Activated T-cell treated with anti-CD3 and anti-CD28 coated beads for 4 hours (primary cell): Measurements from ENCODE around the gene BRD2.

ENCODE experiments used
- DNase-seq: peaks from one replicate; pipeline ENCODE4 v3.0.0-alpha.2; 2020

Gene BRD2

GRCh38 chr6:33001685-33002084 lies 33.3 kb downstream of the BRD2 start:
- DNase-seq: no peak

DNA sequence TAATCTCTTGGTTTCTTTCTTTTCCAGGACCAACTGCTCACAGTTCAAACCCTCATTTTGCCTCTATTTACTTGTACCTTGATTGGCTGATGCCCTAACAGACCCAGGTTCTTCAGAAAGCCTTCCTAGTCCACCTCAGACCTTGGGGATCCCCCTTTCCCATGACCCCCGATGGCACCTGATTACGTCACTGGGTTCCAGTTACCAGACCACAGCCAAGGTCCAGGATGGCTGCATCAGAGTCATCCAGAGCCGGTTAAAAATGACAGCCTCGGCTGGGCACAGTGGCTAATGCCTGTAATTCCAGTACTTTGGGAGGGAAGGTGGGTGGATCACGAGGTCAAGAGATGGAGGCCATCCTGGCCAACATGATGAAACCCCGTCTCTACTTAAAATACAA lies 36.5 kb downstream of the BRD2 start:
- no peak for DNase-seq

DNA sequence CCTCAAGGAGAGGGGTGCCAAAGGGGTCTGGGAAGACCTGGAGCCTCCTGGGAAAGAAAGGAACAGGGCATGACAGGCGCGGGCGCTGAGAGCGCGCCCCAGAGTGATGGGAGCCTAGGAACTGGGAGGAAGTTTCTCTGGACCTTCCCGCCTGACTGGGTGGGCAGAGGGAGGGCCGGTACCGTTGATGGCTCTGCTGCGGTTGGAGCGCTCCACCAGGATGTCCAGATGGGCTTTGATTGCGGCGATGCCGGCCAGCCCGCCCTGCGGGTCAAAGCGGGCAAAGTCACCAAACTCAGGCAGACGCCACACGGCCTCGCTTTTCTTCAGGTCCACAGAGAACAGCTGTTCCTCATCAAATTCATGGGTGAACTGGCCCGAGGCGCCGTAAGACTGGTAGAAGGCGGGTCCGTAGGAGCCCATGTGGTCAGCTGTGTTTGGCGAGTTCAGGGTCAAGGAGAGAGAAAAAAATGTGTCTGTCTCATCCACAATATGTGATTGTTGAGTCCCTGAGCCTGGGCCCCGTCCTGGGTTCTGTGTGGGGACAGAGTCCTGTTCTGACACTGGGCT lies 39.5 kb downstream of the BRD2 start:
- DNase-seq: no peak

DNA sequence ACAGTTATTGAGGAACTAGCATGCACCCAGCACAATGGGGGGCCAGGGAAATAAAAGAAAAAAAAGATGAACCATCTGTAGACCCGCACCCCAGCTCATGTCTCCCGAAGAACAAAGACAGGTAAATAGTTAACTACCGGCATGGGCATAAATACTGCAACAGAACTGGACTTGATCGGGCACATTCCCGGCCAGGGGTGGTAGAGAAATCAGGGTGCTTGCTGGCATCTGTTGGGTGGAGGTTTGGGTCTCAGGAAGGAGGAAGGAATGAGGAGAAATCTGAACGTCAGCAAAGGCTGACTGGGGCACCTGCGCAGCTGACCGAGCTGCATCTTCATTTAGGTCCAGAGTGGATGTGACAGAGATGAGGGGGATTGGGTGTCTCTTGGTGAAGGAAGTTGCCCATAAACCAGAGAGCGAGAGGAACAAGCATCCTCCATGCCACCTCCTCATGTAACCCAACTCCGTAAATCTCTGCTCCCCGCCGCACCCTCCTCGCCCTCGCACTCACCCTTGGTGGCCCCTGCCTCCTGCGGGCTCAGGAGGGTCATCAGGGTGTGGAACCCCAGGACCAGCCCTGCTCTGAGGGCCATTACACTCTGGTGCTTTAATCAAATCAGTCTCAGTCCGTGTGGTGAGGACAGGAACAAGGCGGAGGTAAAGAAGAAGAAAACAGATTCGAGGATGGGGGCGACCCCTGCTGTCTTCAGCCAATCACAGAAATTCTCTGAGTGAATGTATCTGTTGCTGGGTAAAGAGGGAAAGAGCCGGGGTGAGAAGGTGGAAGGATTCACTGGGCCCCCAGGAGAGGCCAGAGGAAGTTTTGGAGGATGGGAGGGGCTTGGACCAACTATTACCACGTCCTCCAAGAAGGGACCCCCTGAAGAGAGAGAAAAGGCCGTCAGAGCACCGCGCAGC lies 40.8 kb downstream of the BRD2 start, which contains the start of gene HLA-DOA:
TSS of gene HLA-DOA (minus strand) at position 648 of the 918 bp plus-strand sequence.
- DNase-seq: peak; percentile 19

DNA sequence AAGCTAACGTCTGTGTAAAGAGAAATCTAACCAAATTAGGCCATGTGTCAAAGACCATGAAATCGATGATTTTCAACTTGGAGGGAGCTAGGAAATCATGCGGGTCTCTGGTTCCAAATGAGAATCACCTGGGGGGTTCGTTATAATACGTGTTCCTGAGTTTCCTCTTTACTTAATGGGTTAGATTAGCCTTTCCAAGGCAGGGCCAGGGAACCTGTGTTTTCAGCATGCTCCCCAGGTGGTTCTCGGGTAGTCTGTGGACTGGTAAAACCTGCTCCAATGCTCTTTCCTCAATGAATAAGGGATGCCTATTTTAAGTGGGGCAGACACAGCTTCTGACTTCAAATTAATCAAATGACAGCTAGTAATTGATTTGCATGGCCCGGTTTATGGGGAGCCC lies 42.0 kb downstream of the BRD2 start:
- no peak for DNase-seq

GRCh38 chr6:33013608-33014007 lies 45.2 kb downstream of the BRD2 start:
- DNase-seq: no peak

- peak; percentile 49 for DNase-seq
These were observed 46.6 kb downstream of the BRD2 start for GRCh38 chr6:33014841-33015634.

DNA sequence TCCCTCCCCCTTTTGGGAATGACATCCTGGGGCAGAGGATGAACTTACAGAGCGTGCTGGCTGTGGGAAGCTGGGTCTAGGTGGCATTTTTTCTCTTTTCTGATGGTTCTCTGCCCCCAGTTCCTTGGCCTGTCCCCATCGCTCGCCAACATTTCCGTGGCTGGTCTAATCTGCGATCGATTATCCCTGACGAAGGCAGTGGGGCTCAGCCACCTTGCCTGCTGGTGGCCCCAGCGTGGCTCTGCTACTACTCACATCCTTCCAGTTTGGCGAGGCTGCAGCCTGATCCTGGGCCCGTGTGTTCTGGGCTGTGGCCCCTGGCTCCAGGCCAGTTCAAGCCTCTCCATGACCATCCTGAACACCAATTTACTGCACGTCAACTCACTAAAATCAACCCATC lies 47.4 kb downstream of the BRD2 start:
- no peak for DNase-seq

- no peak for DNase-seq
These were observed 48.6 kb downstream of the BRD2 start for GRCh38 chr6:33017018-33017417.

DNA sequence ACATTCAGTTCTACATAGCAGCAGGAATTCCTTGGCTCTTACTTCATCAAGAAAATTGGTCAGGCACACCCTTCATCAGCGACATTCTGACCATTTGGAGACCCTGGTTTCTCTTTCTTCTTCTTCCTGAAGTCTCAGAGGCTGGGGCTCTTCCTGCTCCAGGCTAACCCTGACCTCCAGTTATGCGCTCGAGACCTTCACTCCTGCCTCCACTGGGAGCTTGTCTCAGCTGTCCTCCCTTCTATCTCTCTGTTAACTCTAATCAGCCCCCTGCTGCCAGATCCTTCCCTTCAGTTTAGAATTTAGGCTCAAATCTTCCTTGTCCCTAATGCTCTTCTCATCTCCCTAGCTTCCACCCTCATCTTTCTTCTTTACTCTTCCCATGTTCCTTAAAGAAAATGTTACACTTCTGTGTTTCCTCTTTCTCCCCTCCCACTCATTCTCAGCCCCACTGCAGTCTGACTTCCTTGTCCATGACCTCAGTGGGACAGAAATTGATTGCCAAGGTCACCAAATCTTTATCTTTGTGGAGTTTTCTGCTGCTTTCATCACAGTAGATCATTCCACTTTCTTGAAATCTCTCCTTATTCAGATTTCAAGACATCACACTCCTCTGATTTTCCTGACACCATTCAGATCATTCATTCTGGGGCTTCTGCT lies 49.4 kb downstream of the BRD2 start:
- no peak for DNase-seq

GRCh38 chr6:33018418-33018817 lies 50.0 kb downstream of the BRD2 start:
- DNase-seq: no peak

DNA sequence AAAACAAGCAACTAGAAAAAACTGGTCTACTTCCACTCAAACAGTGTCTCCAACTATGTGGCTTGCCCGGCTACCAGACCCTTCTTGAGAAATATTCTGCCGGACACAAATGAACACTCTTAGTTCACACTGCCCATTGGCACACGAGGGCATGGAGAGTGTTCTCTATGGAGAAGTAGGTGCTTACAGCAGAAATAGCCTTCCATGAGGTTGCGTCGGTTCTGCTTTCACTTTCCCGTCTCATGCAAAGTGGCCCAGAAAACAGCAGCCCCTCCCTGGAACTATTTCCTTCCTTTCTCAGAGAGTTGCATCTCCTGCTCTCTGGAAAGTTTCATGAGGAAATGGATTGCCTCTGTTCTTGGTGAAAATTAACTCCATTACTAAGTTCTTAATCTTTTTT lies 50.5 kb downstream of the BRD2 start:
- DNase-seq: peak; percentile 19

GRCh38 chr6:33019372-33019771 lies 51.0 kb downstream of the BRD2 start:
- DNase-seq: no peak

- no peak for DNase-seq
These were observed 53.5 kb downstream of the BRD2 start for GRCh38 chr6:33021917-33022316.

DNA sequence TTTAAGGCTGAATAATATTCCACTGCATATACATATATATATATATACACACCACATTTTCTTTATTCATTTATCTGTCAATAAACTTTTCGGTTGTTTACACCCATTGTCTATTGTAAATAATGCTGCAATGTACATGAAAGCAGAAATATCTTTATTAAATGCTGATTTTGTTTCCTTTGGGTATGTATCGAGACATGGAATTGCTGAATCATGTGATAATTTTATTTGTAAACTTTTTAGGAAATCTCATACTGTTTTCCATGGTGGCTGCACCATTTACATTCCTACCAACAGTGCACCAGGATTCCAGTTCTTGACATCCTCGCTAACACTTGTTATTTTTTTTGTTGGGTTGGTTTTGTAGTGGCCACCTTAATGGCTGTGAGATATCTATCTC lies 55.1 kb downstream of the BRD2 start:
- DNase-seq: no peak

DNA sequence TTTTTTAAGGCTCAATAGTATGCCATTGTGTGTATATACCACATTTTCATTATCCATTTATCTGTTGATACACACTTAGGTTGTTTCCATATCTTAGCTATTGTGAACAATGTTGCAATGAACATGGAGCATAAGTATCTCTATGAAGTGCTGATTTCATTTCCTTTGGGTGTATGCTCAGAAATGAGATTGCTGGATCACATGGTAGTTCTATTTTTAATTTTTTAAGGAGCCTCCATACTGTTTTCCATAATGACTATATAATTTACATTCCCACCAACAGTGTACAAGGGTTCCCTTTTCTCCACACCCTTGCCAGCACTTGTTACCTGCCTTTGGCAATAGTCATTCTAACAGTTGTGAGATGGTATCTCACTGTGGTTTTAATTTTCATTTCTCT lies 56.1 kb downstream of the BRD2 start:
- DNase-seq: no peak

DNA sequence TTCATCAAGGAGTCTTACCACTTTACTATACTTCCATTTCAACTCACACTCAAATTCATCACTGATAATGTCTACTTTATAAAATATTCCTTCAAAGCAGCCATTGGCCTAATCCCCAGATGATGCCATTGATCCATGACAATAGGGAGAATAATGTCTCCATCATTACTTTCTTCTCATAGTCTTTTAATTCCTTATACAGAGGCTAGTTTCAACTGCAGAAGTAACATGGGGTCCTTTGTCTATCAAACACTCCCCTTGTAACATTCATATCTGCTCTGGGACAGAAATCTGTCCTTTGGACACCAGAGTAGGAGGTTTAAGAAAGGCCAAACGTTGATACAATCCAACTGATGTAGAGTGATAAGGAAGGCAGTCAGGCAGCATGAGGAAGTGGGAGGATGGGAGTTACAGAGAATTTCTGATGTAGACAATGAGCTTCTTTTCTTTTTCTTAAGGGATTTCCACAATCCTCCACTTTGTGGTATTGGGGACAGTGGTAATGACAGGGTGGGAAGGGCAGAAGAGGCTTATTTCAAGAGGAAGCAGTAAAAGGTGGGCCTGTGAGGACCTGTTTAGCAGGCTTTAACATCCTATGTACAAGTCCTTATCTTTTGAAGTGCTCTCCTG lies 59.9 kb downstream of the BRD2 start:
- DNase-seq: no peak

- DNase-seq: no peak
These were observed 61.2 kb downstream of the BRD2 start for GRCh38 chr6:33029328-33030184.

DNA sequence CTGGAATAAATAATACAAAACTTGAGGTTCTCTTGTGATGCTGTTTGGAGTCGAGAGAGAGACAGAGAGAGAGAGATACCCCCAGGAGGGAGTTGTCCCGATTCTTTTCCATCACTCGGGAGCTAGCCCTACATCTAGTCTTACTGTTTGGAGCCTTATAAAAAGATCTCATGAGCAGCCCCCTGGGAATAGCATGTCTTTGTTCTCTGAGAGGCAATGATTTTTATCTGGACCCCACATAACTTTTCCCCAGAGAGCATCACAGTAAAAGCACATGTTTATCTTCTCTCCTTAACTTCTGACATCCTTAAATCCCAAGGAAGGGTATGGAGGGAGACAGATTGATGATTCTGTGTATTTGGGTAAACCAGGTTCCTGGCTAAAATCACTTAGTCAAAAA lies 61.9 kb downstream of the BRD2 start:
- no peak for DNase-seq
